H9 (cell line): ENCODE measurements around the gene LSMEM2. TPM values are rescaled to one million over a fixed set of nuclear protein-coding genes. Genes with fewer than 3 reads are reported as not detected.

Experiments used
- DNase-seq: peaks from one replicate; pipeline ENCODE4 v3.0.0-alpha.2; 2017
- H2AFZ ChIP-seq: one replicate; pipeline ENCODE4 v1.6.1; 2013; ENCODE audit warnings: mild to moderate bottlenecking, low read length, control low read depth, moderate library complexity
- H2AK5ac ChIP-seq: 2 replicates; pipeline ENCODE4 v1.6.1; 2013; ENCODE audit warnings: low read length, control low read depth, mixed read lengths; ENCODE audit not compliant: insufficient read length
- H2BK120ac ChIP-seq: one replicate; pipeline ENCODE4 v1.6.1; 2013; ENCODE audit warnings: low read depth, mild to moderate bottlenecking, low read length, control low read depth, inconsistent platforms; ENCODE audit not compliant: poor library complexity, severe bottlenecking
- H2BK12ac ChIP-seq: 2 replicates; pipeline ENCODE4 v1.6.1; 2013; ENCODE audit warnings: low read length, control low read depth, mixed read lengths, low read depth; ENCODE audit not compliant: insufficient read length
- H2BK15ac ChIP-seq: 2 replicates; pipeline ENCODE4 v1.6.1; 2013; ENCODE audit warnings: low read depth, low read length, control low read depth
- H2BK20ac ChIP-seq: one replicate; pipeline ENCODE4 v1.6.1; 2013; ENCODE audit warnings: low read depth, mild to moderate bottlenecking, low read length, control low read depth, inconsistent platforms; ENCODE audit not compliant: poor library complexity, severe bottlenecking
- H2BK5ac ChIP-seq: 2 replicates; pipeline ENCODE4 v1.6.1; 2013; ENCODE audit warnings: low read length, control low read depth, mixed read lengths; ENCODE audit not compliant: insufficient read length
- H3K14ac ChIP-seq: 2 replicates; pipeline ENCODE4 v1.6.1; 2013; ENCODE audit warnings: low read length, control low read depth; ENCODE audit not compliant: insufficient read depth
- H3K18ac ChIP-seq: 2 replicates; pipeline ENCODE4 v1.6.1; 2013; ENCODE audit warnings: low read depth, mild to moderate bottlenecking, mixed read lengths, low read length, control low read depth; ENCODE audit not compliant: insufficient read length
- H3K23ac ChIP-seq: 2 replicates; pipeline ENCODE4 v1.6.1; 2013; ENCODE audit warnings: low read length, control low read depth, mixed read lengths, low read depth; ENCODE audit not compliant: insufficient read length
- H3K23me2 ChIP-seq: 2 replicates; pipeline ENCODE4 v1.6.1; 2013; ENCODE audit warnings: low read depth, mild to moderate bottlenecking, mixed read lengths, low read length, control low read depth; ENCODE audit not compliant: insufficient read length, poor library complexity, severe bottlenecking
- H3K27ac ChIP-seq: 2 replicates; pipeline ENCODE4 v1.5.1; 2013; ENCODE audit warnings: low read length, control low read depth, mixed read lengths, low read depth; ENCODE audit not compliant: insufficient read length
- H3K27me3 ChIP-seq: 2 replicates; pipeline ENCODE4 v1.6.1; 2013; ENCODE audit warnings: low read length, control low read depth, inconsistent platforms; ENCODE audit not compliant: insufficient read depth
- H3K4ac ChIP-seq: 2 replicates; pipeline ENCODE4 v1.6.1; 2013; ENCODE audit warnings: low read depth, mild to moderate bottlenecking, control low read depth, inconsistent platforms, low read length, moderate library complexity
- H3K4me1 ChIP-seq: 2 replicates; pipeline ENCODE4 v1.6.1; 2013; ENCODE audit warnings: low read length, control low read depth, inconsistent platforms; ENCODE audit not compliant: insufficient read depth
- H3K4me2 ChIP-seq: 2 replicates; pipeline ENCODE4 v1.6.1; 2013; ENCODE audit warnings: low read length, control low read depth, mixed read lengths; ENCODE audit not compliant: insufficient read length, insufficient read depth
- H3K56ac ChIP-seq: 2 replicates; pipeline ENCODE4 v1.6.1; 2013; ENCODE audit warnings: low read depth, mild to moderate bottlenecking, mixed read lengths, low read length, control low read depth; ENCODE audit not compliant: insufficient read length
- H3K79me1 ChIP-seq: 2 replicates; pipeline ENCODE4 v1.6.1; 2013; ENCODE audit warnings: low read depth, mild to moderate bottlenecking, moderate library complexity, low read length, control low read depth, inconsistent platforms; ENCODE audit not compliant: insufficient read depth, poor library complexity, severe bottlenecking
- H3K79me2 ChIP-seq: 2 replicates; pipeline ENCODE4 v1.6.1; 2013; ENCODE audit warnings: low read length, control low read depth, inconsistent platforms; ENCODE audit not compliant: insufficient read depth
- H3K9ac ChIP-seq: 2 replicates; pipeline ENCODE4 v1.6.1; 2013; ENCODE audit warnings: low read length, control low read depth, mixed read lengths; ENCODE audit not compliant: insufficient read length; ENCODE audit errors: extremely low read depth
- H3K9me3 ChIP-seq: one replicate; pipeline ENCODE4 v1.6.1; 2013; ENCODE audit warnings: low read depth, low read length, inconsistent platforms; ENCODE audit not compliant: control insufficient read depth
- H3T11ph ChIP-seq: one replicate; pipeline ENCODE4 v1.6.1; 2013; ENCODE audit warnings: mild to moderate bottlenecking, low read length, control low read depth, inconsistent platforms
- H4K20me1 ChIP-seq: one replicate; pipeline ENCODE4 v1.6.1; 2013; ENCODE audit not compliant: control insufficient read depth, insufficient read length, insufficient read depth
- H4K5ac ChIP-seq: 2 replicates; pipeline ENCODE4 v1.6.1; 2013; ENCODE audit warnings: low read depth, mild to moderate bottlenecking, mixed read lengths, low read length, control low read depth; ENCODE audit not compliant: insufficient read length
- H4K8ac ChIP-seq: replicated peaks from 2 replicates; pipeline ENCODE4 v1.6.1; 2013; ENCODE audit warnings: low read length, control low read depth, mixed read lengths, low read depth; ENCODE audit not compliant: insufficient read length
- H4K91ac ChIP-seq: 2 replicates; pipeline ENCODE4 v1.6.1; 2013; ENCODE audit warnings: low read depth, mild to moderate bottlenecking, moderate library complexity, mixed read lengths, low read length, control low read depth; ENCODE audit not compliant: insufficient read length
- H3K27ac Mint-ChIP-seq, 3 experiments: 2 replicates in 2 of 3; 3 replicates in 1 of 3; pipeline ENCODE4 v1.8.0; 2020 to 2021; ENCODE audit warnings: mixed read lengths in 3 of 3, mild to moderate bottlenecking in 1 of 3, moderate library complexity in 1 of 3
- H3K27me3 Mint-ChIP-seq: 2 replicates; pipeline ENCODE4 v1.8.0; 2021; ENCODE audit warnings: low read depth, mild to moderate bottlenecking, moderate library complexity, mixed read lengths
- H3K36me3 Mint-ChIP-seq, 3 experiments: 2 replicates in 2 of 3; 3 replicates in 1 of 3; pipeline ENCODE4 v1.8.0; 2020 to 2021; ENCODE audit warnings: low read depth in 3 of 3, mixed read lengths in 3 of 3; ENCODE audit not compliant: insufficient read depth in 1 of 3
- H3K4me1 Mint-ChIP-seq, 2 experiments: 2 replicates each; pipeline ENCODE4 v1.8.0; 2020; ENCODE audit warnings: mixed read lengths in 2 of 2
- H3K4me3 Mint-ChIP-seq, 2 experiments: 2 replicates in 1 of 2; 3 replicates in 1 of 2; pipeline ENCODE4 v1.8.0; 2020 to 2021; ENCODE audit warnings: mild to moderate bottlenecking in 2 of 2, mixed read lengths in 2 of 2, moderate library complexity in 1 of 2
- H3K9me3 Mint-ChIP-seq, 2 experiments: 2 replicates in 1 of 2; 3 replicates in 1 of 2; pipeline ENCODE4 v1.8.0; 2020; ENCODE audit warnings: mild to moderate bottlenecking in 2 of 2, mixed read lengths in 2 of 2, moderate library complexity in 1 of 2
- CTCF ChIP-seq: fragments of 200-600 bp; sonication (generic); conservative IDR thresholded peaks from 3 replicates; pipeline ENCODE4 v1.8.0; 2021; ENCODE audit warnings: antibody characterized with exemption, mild to moderate bottlenecking
- WGBS: extraction: QIAGEN DNeasy Blood & Tissue Kit; methylation state at CpG from one replicate; pipeline ENCODE4 v1.1.7; 2013; ENCODE audit warnings: missing lambda C conversion rate, low lambda C conversion rate, mixed read lengths; ENCODE audit not compliant: insufficient read length; ENCODE audit errors: extremely low coverage; 5-methylcytosine and 5-hydroxymethylcytosine counted together
- total RNA-seq: library from RNA; stranded (reverse); gene quantifications from 2 replicates; pipeline ENCODE4 v1.2.1, GENCODE V29; 2021

The LSMEM2 gene
- total RNA-seq, 1 experiment from 2014 or later = 0.50 TPM

DNA sequence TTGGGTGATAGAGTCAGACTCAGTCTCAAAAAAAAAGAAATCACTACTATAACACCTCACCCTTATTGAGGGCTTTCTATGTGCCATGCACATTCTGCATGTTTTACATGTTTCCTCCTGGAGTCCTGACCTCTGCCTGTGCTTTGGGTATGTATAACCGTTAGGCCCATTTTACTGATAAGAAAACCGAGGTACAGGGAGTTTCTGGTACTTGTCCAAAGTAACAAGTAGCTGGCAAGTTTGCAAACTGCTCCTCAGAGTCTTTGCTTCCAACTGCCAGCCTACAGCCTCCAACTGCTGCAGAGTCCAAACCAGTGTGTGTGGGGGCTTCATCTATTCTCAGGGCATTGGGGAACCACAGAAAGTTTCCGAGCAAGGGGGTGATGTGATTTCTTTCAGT, 46.6 kb upstream of the LSMEM2 start:
- Mint-ChIP-seq H3K36me3 (peaks cover 0 to 2% (median 0%) of the 10 kb centered on the region in 3 experiments; a peak in 1 of 7 replicates), H3K27me3 (peaks cover 8% of the 10 kb centered on the region), H3K4me3 (no peak overlapping the region), H3K27ac (no peak overlapping the region), H3K4me1 (peaks cover 37 to 46% of the 10 kb centered on the region in 2 experiments), H3K9me3 (no peaks in the 10 kb centered on the region; a peak in 1 of 5 replicates)
- no peak overlapping the region for H4K91ac ChIP-seq
- no peak overlapping the region for H2AFZ ChIP-seq
- DNase-seq = no peak
- no peak overlapping the region for H3K27ac ChIP-seq
- peaks cover 9% of the 10 kb centered on the region; the same call in 1 of the 2 replicates for H3K79me2 ChIP-seq
- no peak overlapping the region for H3K4ac ChIP-seq
- H4K8ac ChIP-seq = no peak overlapping the region
- H3K9me3 ChIP-seq = no peaks in the 10 kb centered on the region
- no peak overlapping the region for H4K5ac ChIP-seq
- H2BK20ac ChIP-seq = no peak overlapping the region
- no peak overlapping the region for H2BK120ac ChIP-seq
- no peaks in the 10 kb centered on the region for H4K20me1 ChIP-seq
- H3K18ac ChIP-seq = no peak overlapping the region
- no CpG with 5 or more reads among the region's 3 CpGs for WGBS
- no peak overlapping the region for H2BK5ac ChIP-seq
- no peak overlapping the region for H3T11ph ChIP-seq
- H3K56ac ChIP-seq = no peak overlapping the region
- TF ChIP-seq CTCF = no peak
- H2BK15ac ChIP-seq = no peak overlapping the region
- no peak overlapping the region for H3K9ac ChIP-seq
- H3K4me2 ChIP-seq = no peak overlapping the region
- no peak overlapping the region for H2BK12ac ChIP-seq
- H3K23ac ChIP-seq = no peak overlapping the region
- H3K27me3 ChIP-seq = no peaks in the 10 kb centered on the region
- H2AK5ac ChIP-seq = no peak overlapping the region
- H3K14ac ChIP-seq = no peak overlapping the region
- peaks cover 6% of the 10 kb centered on the region for H3K79me1 ChIP-seq
- no peaks in the 10 kb centered on the region for H3K4me1 ChIP-seq
- H3K23me2 ChIP-seq = peaks cover 16% of the 10 kb centered on the region
